TTC549 (cell line): ENCODE measurements around the gene ADORA2A.

ENCODE experiments used
- FAIRE-seq: peaks from 2 replicates; lab custom pipeline; 2012; peaks lifted over from hg19 to GRCh38; lab: Jason Lieb, UNC

Gene ADORA2A

DNA sequence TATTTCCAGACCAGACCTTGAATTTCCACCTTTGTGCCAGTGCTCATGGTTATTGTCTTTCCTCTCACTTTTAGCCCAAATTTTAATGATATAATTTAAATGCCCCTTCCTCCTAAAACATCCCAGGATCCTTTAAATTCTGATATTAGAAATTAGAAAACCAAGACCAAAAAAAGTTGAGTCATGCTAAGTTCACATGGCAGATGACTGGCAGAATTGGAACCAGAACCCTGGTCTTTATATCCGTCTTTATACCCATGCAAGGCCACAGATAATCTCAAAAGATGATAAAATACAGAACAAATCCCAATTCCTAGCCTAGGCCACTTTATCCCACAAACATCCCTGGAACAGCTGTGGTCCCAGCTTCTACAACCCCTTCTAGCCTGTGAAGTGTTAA is 26.5 kb downstream of the ADORA2A start:
- no peak for FAIRE-seq

DNA sequence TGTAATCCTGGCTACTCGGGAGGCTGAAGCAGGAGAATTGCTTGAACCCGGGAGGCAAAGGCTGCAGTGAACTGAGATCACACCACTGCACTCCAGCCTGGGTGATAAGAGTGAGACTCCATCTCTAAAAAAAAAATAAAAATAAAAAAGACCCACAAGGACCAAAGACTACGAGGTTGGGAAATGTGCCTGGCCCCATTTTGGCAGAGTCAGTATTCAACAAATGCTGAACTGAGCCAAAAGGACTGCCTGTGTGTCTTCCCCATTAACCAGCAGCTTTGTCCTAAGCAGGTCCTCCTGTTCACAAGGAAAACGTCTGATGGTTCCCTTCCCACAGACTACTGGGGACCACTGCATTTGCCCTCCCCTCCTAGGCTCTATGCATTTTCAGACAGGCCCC is 27.6 kb downstream of the ADORA2A start:
- FAIRE-seq = no peak

DNA sequence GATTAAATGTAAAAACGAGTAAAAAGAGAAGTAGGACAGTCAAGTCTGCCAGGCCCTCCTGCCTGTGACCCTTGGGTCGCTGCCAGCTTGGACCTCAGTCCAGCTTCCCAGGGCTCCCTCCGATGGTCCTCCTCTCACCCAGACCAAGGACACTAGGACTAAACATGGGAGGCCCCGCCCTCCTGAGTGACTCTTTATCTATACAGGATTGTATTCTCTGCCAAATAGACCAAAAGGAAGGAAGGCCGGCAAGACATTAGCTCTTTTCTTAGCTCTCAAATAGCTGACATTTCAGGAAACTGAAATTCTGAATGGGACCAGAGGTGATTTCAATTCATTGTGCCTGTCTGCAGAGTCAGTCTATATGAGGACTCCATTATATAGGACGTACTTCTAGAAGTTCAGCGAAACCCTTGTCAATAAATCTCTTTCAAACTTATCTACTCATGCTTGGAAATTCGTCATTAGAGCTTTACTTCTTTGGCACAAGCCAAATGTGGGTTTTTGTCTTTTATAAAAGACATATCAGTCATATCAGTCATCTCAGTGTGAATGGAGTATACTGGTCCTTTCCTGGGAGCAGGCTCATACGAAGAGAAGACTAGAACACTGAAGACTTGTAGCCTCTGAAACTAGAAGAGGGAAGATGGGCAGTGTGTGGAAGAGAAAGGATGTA is 28.5 kb downstream of the ADORA2A start:
- FAIRE-seq = no peak

DNA sequence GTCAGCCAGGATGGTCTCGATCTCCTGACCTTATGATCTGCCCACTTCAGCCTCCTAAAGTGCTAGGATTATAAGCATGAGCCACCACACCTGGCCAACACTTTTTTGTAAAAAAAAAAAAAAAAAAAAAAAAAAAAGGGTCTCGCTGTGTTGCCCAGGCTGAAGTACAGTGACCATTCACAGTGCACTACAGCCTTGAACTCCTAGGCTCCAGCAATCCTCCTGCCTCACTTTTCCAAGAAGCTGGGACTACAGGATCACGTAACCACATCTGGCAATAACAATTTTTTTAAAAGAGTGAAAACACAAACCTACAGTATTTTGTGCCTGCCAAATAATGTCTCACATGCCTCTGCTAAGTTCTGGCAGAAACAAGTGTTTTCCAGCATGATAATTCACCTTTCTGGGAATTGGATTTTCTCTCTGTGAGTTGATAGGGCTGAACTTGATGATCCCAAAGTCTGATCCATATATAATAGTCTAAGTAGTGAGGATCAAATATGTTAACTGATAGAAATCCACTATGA is 30.6 kb downstream of the ADORA2A start:
- no peak for FAIRE-seq

DNA sequence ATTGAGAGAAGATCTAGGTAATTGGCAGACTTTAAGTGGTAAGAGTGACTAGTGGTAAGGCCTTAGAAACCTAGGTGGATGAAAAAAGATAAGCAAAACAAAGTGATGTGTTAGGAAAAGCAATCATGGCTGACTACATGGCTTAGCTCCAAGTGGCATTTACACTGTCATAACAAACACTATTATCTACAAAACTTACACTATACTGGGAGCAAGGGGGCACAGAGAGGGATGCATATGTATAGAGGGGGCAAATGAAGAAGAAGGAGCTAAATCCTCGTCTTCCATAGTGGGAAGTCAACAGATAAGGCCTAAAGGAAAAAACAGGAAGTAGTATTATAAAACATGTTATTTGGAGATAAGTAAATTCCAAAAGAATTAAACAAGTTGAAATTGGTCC is 32.5 kb downstream of the ADORA2A start:
- no peak for FAIRE-seq

DNA sequence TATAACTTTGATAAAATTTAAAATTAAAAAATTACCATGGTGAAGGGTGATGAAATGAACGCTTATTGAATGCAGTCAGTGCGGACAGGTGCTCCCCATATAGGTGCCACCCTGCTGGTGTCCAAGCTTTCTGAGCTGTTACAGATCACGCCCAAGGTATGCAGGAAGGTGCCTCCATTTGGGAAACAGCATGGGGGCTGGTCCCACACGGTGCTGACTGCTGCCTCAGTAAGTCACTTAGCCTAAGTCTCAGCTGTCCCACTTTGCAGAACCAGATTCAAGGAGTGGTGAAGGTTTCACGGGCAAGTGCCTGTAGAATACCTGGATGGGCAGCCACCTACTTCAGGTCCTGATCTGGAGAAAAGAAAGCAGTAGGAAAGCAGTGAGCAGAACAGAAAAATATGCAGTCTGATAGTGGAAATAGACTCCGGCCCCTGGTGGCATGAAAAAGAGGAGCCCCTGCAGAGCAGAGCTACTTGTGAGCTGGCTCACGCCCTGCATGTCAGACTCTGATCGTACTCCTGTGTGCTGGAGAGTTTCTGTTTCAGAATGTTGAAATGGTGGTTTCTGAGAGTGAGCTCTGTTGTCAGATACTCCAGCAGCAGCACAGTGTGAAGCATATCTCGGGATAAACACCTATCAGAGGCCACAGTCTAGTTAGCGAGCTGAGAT is 33.2 kb downstream of the ADORA2A start:
- no peak for FAIRE-seq

DNA sequence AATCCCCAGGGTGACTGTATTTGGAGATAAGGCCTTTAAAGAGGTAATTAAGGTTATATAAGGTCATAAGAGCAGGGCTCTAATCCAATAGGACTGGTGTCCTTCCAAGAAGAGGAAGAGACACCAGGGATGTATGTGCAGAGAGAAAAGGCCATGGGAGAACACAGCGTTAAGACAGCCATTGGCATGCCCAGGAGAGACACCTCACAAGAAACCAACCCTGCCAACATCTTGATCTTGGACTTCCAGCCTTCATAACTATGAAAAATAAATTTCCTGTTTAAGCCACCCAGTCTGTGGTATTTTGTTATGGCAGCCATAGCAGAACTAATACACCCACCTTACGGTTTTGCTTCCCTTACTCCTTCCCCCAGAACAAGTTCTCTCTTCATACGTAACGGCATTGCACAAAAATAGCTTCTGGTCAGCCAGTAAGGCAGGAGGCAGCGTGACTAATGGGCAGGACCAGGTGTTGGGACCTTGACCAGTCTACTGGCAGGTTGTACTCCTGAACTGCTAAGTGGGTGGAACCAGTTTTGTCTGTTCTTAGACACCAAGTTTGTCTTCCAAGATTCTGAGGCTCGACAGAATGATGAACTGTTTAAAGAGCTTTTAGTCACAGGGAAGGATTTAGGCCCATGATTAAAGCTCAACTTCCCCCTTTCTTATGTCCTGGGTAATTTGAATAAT is 35.8 kb downstream of the ADORA2A start:
- FAIRE-seq = no peak

DNA sequence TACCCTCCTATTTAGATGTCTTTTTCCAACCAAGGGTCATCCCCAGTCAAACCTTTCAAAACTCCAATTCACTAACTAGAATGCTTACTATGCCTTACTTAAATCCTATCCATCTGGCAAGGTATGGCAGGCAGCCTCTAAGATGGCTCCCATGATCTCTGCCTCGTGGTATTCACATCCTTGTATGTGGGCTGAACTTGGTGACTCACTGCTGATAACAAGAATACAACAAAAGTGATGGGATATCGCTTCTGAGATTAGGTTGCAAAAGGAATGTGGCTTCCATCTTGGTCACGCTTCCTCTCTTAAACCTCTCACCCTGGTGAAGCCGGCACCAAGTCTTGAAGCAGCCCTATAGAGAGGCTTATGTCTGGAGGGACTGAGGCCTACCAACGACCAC is 38.2 kb downstream of the ADORA2A start:
- FAIRE-seq = no peak

DNA sequence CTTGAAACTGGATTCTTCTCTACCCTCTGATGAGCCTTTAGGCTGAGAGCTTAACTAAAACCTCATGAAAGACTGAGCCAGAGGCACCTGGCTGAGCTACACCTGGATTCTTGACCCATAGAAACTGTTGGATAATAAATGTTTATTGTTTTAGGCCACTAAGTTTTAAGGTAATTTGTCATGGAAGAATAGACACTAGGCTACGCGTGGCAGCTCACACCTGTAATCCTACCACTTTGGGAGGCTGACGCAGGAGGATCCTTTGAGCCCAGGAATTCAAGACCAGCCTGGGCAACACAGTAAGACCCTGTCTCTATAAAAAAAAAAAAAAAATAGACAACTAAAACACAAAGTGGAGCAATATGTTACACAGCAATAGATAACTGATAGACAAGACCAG is 38.6 kb downstream of the ADORA2A start:
- FAIRE-seq = no peak

DNA sequence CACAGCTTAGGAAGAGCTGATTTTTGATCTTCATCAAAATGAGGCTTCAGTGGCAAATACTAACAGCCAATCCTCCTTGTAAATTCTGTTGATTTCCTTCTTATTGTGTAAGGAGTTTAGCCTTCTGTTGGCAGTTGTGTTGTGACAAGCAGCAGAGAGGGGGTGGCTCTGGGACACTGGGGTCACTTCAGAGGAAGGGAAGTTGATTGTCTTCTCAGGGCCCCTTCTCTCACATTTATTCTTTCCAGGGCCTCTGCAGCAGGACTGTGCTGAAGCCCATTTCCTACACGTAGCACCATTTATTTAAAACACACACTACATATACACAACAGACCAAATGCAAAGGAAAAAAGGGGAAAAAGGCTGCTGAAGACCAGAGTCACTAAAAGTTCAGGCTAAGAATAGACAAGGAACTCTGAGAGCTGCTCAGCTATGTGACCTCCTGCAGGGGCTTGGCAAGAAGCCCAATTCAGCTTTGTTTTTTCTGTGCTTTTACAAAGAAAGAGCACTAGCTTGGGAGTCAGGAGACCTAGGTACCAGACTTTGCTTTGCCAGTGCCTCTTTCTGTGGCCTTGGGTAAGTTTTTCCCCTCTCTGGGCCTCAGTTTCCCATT is 39.4 kb downstream of the ADORA2A start:
- FAIRE-seq = no peak

DNA sequence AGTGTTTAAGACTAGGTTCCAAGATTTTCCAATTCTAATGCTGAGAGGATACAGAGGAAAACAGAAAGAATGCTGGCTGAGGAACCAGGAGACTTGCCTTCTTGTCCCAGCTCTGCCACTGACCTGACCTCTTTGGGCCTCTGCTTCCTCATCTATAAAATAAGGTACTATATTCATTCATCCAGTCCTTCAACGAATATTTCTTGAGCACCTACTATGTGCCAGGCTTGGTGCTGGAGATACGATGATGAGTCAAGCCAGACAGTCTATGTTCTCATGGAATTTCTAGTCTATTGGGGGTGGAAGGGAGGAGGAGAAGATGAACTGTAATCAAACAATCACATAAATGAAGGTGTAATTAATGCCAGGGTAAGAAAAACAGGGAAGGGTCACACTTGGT is 39.9 kb downstream of the ADORA2A start:
- FAIRE-seq = no peak

DNA sequence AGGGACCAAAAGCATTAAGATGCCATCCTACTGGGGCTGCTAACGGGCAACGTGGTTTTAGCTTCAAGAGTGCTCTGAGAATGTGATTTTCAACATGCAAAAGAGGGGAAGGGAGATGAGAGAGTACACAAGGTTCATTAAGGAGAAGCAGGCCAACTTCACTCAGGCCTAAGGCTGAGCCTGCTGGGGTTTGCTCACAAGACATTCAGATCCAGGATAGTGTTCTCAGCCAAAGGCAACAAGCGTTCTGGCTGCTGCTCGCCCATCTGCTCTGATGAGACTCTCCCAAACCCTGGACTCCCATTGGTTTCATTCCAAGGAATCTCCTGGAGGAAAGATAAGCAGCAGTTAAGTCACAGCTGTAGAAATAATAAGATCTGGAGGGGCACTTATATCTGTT is 44.2 kb downstream of the ADORA2A start:
- FAIRE-seq = no peak

DNA sequence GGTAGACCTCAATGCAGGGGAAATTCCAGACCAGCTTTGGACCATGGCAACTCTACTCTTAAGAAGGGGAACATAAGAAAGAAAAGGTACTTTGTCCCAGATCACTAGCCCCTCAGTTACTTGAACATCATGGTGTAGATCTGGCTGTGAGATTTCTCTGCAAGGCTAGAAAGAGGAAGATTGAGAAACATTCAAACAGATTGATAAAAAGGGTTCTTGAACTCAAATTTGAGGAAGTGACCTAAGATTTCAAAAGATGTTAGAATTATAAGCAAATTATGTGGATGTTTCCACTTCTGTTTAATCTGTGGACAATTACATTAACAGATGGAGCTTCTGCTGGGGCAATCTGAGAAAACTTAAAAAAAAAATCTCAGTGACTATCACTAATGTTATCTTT is 45.9 kb downstream of the ADORA2A start:
- FAIRE-seq = no peak

DNA sequence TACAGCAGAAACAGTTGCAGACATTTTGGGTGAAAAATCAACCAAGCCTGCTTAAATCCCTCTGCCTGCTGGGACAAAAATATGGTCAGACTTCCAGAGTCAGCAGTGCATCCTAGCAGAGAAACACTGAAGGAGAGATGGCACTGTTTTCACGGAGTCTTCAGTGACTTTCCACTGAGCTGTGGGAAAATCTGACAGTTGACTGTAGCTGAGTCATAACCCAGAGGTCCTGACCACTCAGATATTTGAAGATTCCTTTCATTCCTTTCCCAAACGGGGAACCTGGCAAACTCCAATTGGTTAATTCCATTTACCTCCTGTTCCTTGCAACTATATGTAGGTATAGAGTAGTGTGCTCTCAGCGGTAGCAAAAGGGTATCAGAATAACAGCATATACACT is 46.8 kb downstream of the ADORA2A start:
- no peak for FAIRE-seq

DNA sequence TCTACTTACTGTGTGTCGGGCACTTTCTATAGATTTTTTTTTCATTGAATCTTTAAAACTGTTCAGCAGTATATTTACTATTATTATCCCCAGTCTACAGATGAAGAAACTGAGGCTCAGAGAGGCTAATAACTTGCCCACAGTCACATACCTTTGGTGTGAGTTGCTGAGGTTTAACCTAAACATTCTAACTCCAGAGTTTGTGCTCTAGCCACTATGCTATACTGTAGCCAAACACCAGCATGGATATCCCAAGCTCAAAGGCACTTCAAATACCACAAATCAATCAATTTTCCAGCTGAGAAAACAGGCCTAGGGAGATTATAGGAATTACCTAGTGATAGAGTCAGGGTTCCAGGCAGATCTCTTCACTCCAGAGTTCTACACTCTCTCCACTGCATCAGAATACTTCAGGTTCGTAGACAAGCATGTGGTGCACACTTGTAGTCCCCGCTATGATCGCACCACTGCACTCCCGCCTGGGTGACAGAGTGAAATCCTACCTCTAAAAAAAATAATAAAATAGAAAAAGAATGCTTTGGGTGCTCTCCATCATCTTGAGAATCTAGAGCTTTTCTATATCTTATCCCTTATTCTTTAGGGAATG is 47.4 kb downstream of the ADORA2A start:
- FAIRE-seq = no peak

DNA sequence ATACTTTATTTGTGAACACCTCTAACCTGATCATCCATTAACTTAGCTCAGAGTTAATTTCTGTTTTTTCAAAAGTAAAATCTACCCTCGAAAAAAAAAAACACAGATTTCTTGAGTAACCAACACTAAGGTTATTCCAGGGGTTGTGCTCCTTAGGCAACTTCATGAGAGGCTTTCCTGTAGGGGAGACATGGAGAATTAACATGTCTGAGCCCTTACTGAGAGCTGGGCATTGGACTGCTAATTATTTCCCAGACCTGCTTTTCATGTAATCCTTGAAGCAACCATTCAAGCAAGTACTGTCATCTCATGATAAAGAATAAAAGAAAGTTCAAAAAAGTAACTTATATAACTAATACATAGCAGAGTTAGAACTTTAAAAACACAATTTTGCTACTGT is 54.2 kb downstream of the ADORA2A start:
- FAIRE-seq = no peak

DNA sequence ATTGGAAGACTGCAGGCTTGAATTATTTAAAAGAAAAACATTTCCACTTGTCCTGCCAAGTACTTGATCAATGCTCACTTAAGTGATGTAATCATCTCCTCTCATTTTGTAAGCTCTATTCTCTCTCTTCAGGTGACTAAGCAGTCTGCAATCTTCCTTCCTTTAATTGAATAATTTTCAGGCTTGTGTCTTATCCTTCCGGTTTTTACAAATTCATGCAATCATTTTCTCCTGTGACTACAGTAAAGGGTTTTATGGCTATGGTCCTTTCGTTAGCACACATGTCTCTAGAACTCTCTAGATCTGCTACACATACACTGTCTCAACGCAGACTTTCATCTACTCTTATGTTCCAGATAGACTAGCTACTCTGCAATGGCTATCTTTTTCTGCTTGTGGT is 55.2 kb downstream of the ADORA2A start:
- no peak for FAIRE-seq

DNA sequence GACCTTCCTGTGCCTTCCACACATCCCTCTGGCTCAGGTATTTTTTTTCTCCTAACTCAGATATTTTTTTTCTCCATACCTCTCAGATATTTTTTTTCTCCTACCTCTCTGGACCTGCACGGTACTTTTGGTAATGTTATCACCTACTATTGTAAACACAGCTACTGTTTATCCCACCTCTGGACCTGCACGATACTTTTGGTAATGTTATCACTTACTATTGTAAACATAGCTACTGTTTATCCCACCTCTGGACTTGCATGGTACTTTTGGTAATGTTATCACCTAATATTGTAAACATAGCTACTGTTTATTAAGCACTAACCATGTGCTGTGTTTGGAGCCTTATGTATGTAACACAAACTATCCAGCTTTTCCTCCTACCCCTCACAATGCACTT is 55.6 kb downstream of the ADORA2A start:
- FAIRE-seq = no peak

DNA sequence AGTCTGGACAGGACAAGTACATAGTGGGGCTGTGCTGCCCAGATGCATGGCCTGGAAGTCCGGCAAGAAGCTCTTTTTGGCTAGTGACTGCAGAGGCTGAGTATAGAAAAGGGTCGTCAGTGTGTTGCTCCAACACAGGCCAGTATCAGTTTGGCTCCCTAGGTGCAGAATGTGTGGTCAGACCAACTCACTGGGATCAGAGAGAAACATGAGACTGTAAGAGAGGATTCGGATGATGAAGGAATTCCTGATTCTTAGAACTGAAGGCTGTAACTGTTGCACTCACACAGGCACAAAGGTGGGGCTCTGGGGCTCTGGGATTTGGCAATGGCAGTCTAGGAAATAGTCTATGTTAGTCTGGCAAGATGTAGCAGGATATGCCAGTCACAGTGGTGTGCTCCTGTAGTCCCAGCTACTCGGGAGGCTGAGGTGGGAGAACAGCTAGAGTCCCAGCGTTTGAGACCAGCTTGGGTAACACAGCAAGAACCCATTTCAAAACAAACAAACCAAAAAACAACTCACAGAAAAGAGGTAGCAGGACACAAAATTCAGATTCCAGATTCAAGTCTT is 56.7 kb downstream of the ADORA2A start:
- FAIRE-seq = no peak

DNA sequence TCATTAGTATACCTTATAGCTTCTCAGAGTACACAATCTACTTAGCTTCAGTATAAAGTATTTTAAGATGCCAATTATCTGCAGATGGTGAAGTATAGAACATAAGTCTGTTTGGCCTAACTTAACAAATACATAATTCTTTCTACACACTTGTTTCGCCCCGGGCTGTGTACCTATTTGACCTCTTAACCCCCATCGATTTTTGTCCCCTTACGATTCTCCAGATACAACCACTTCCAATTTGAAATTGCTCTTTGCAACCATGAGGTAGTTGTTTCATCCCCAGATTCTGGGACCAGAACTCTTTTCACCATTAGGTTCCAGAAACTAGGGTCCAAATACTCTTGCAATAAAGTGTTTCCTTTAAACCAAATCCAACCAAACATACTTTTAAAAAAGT is 57.8 kb downstream of the ADORA2A start:
- no peak for FAIRE-seq

DNA sequence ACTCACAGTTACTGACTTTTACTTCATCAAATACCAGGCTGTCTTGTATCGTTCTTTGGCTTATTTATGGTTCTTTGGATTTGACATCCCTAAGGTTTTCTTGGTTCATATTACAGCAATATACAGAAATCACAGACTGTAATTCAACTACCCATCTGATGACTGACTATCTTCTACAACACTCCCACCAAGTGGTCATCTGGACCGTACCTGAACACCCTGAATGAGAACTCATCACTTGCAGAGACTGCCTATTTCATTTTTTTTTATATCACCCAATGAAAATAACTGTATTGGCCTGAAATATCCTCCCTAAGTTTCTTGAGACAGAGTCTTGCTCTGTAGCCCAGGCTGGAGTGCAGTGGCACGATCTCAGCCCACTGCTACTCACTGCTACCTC is 58.2 kb downstream of the ADORA2A start:
- no peak for FAIRE-seq

DNA sequence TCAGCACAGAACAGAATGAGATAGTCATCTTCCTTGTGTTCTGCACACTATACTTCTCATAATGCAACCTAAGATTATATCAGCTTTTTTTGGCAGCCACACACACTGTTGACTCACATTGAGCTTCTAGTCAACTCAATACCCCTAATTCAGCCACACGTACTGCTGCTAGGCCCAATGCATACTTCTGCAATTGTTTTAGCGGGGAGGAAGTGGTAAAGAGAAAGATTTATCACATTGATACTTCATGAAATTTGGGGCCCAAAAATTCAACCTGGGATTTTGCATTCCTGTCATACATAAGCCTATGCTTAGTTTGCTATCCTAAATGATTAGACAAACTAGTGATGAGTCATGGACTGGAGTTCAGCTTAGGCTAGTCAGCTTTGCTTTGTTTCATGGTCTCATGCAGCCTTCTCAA is 59.1 kb downstream of the ADORA2A start:
- FAIRE-seq = no peak
